ENCODE results near the gene YBX1.

DNA sequence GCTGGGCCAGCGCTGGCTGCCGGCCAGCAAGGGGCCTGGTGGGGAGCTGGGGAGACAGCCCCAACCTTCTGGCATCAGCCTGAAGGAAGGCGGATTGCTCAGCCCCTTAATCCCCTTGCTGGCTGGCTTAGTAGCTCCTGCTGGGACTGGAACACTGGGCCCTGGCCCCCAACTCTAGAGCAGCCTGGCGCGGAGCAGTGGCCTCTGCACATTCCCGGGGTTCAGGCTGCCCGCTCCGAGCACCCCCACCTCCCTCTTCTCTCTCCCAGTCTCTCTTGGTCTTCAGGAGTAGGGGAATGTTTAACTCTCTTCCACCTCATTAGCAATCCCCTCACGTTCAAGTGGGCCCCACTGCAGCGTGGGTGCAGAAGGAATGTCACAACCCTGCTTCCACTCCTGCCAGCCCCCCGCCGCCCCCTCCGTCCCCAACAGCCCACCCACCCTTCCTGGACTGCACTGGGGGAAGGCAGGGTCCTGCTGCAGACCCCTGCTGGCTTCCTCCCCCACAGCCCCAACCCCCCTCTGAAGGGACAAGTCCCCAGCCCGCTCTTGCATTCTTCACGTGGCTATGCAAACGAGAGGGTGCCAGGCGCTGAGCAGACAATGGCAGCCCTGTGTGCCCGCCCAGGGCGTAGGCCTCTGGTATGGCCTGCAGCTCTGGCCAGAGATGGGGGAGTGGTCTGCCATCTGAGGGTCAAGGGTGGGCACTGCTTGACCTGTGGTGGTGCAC, 58.8 kb downstream of the YBX1 start:
- TF ChIP-seq, protein P1, sequence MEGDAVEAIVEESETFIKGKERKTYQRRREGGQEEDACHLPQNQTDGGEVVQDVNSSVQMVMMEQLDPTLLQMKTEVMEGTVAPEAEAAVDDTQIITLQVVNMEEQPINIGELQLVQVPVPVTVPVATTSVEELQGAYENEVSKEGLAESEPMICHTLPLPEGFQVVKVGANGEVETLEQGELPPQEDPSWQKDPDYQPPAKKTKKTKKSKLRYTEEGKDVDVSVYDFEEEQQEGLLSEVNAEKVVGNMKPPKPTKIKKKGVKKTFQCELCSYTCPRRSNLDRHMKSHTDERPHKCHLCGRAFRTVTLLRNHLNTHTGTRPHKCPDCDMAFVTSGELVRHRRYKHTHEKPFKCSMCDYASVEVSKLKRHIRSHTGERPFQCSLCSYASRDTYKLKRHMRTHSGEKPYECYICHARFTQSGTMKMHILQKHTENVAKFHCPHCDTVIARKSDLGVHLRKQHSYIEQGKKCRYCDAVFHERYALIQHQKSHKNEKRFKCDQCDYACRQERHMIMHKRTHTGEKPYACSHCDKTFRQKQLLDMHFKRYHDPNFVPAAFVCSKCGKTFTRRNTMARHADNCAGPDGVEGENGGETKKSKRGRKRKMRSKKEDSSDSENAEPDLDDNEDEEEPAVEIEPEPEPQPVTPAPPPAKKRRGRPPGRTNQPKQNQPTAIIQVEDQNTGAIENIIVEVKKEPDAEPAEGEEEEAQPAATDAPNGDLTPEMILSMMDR (IDR thresholded peaks at IDR 0.05; ENCODE audit: low read length) = no peak
- TF ChIP-seq EZH2 (optimal IDR thresholded peaks at IDR 0.05; ENCODE audit: low read depth, low read length) (no peak), EZH2phosphoT487 (IDR thresholded peaks at IDR 0.05; ENCODE audit: low read length) (no peak)

Measured in MM.1S (cell line).